ENCODE measurements around the gene ATG9B. TPM values are rescaled to one million over a fixed set of nuclear protein-coding genes. Genes with fewer than 3 reads are reported as not detected.

Gene ATG9B
- total and polyA plus RNA-seq, 2 of the 13 experiments (the other 11 are each of a cell fraction or from before 2014, with no cell fraction given), result 0.24 TPM; not detected in 1

GRCh38 chr7:151010307-151011096 is 13.8 kb downstream of the ATG9B start (continued):
- TF ChIP-seq ZKSCAN1 (IDR thresholded peaks at IDR 0.05; ENCODE audit: low read length) (no peak), GLMP (CRISPR knock-in tag; IDR thresholded peaks at IDR 0.05; ENCODE audit: borderline replicate concordance) (no peak), SMAD9 (CRISPR knock-in tag; IDR thresholded peaks at IDR 0.05) (no peak), ZNF580 (CRISPR knock-in tag; IDR thresholded peaks at IDR 0.05; ENCODE audit: borderline replicate concordance, low read depth) (no peak), HDAC1 (CRISPR knock-in tag; IDR thresholded peaks at IDR 0.05) (no peak; the same call in 1 of the 2 replicates), KIAA2018 (CRISPR knock-in tag; IDR thresholded peaks at IDR 0.05; ENCODE audit: borderline replicate concordance) (no peak), CBFB (CRISPR knock-in tag; IDR thresholded peaks at IDR 0.05) (no peak), RARG (CRISPR knock-in tag; IDR thresholded peaks at IDR 0.05; ENCODE audit: low read depth) (no peak), PAXIP1 (CRISPR knock-in tag; conservative IDR thresholded peaks at IDR 0.05) (no peak; the same call in 1 of the 2 replicates), POLR2AphosphoS2 (IDR thresholded peaks at IDR 0.05; ENCODE audit: low read depth, low read length) (no peak), ZBTB49 (CRISPR knock-in tag; IDR thresholded peaks at IDR 0.05; ENCODE audit: borderline replicate concordance) (no peak), NCOA2 (CRISPR knock-in tag; IDR thresholded peaks at IDR 0.05) (no peak), GATA4 (IDR thresholded peaks at IDR 0.05; ENCODE audit: borderline replicate concordance, low read depth) (no peak)
